Measurements from ENCODE around the gene ANKS1B.

- no peak for TF ChIP-seq ZNF23 (tag by site-specific recombination; IDR thresholded peaks at IDR 0.05; ENCODE audit: borderline replicate concordance)
- TF ChIP-seq, protein P1, sequence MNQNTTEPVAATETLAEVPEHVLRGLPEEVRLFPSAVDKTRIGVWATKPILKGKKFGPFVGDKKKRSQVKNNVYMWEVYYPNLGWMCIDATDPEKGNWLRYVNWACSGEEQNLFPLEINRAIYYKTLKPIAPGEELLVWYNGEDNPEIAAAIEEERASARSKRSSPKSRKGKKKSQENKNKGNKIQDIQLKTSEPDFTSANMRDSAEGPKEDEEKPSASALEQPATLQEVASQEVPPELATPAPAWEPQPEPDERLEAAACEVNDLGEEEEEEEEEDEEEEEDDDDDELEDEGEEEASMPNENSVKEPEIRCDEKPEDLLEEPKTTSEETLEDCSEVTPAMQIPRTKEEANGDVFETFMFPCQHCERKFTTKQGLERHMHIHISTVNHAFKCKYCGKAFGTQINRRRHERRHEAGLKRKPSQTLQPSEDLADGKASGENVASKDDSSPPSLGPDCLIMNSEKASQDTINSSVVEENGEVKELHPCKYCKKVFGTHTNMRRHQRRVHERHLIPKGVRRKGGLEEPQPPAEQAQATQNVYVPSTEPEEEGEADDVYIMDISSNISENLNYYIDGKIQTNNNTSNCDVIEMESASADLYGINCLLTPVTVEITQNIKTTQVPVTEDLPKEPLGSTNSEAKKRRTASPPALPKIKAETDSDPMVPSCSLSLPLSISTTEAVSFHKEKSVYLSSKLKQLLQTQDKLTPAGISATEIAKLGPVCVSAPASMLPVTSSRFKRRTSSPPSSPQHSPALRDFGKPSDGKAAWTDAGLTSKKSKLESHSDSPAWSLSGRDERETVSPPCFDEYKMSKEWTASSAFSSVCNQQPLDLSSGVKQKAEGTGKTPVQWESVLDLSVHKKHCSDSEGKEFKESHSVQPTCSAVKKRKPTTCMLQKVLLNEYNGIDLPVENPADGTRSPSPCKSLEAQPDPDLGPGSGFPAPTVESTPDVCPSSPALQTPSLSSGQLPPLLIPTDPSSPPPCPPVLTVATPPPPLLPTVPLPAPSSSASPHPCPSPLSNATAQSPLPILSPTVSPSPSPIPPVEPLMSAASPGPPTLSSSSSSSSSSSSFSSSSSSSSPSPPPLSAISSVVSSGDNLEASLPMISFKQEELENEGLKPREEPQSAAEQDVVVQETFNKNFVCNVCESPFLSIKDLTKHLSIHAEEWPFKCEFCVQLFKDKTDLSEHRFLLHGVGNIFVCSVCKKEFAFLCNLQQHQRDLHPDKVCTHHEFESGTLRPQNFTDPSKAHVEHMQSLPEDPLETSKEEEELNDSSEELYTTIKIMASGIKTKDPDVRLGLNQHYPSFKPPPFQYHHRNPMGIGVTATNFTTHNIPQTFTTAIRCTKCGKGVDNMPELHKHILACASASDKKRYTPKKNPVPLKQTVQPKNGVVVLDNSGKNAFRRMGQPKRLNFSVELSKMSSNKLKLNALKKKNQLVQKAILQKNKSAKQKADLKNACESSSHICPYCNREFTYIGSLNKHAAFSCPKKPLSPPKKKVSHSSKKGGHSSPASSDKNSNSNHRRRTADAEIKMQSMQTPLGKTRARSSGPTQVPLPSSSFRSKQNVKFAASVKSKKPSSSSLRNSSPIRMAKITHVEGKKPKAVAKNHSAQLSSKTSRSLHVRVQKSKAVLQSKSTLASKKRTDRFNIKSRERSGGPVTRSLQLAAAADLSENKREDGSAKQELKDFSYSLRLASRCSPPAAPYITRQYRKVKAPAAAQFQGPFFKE (tag by site-specific recombination; IDR thresholded peaks at IDR 0.05; ENCODE audit: borderline replicate concordance) = no peak
- no peak for TF ChIP-seq ZNF530 (tag by site-specific recombination; IDR thresholded peaks at IDR 0.05; ENCODE audit: low read depth)
- TF ChIP-seq, protein P2, sequence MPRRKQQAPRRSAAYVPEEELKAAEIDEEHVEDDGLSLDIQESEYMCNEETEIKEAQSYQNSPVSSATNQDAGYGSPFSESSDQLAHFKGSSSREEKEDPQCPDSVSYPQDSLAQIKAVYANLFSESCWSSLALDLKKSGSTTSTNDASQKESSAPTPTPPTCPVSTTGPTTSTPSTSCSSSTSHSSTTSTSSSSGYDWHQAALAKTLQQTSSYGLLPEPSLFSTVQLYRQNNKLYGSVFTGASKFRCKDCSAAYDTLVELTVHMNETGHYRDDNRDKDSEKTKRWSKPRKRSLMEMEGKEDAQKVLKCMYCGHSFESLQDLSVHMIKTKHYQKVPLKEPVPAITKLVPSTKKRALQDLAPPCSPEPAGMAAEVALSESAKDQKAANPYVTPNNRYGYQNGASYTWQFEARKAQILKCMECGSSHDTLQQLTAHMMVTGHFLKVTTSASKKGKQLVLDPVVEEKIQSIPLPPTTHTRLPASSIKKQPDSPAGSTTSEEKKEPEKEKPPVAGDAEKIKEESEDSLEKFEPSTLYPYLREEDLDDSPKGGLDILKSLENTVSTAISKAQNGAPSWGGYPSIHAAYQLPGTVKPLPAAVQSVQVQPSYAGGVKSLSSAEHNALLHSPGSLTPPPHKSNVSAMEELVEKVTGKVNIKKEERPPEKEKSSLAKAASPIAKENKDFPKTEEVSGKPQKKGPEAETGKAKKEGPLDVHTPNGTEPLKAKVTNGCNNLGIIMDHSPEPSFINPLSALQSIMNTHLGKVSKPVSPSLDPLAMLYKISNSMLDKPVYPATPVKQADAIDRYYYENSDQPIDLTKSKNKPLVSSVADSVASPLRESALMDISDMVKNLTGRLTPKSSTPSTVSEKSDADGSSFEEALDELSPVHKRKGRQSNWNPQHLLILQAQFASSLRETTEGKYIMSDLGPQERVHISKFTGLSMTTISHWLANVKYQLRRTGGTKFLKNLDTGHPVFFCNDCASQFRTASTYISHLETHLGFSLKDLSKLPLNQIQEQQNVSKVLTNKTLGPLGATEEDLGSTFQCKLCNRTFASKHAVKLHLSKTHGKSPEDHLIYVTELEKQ (tag by site-specific recombination; IDR thresholded peaks at IDR 0.05; ENCODE audit: borderline replicate concordance) = no peak
- TF ChIP-seq ZNF274 (IDR thresholded peaks at IDR 0.05; ENCODE audit: low read length) = no peak
- TF ChIP-seq ZNF274 (tag by site-specific recombination; IDR thresholded peaks at IDR 0.05; ENCODE audit: borderline replicate concordance) = no peak
- no peak for TF ChIP-seq CTCF (tag by site-specific recombination; IDR thresholded peaks at IDR 0.05)
- TF ChIP-seq ZNF140 (tag by site-specific recombination; IDR thresholded peaks at IDR 0.05) = no peak
- no peak for TF ChIP-seq ZNF221 (tag by site-specific recombination; IDR thresholded peaks at IDR 0.05; ENCODE audit: borderline replicate concordance)
Measured at GRCh38 chr12:99609455-99610181, 375.1 kb downstream of the ANKS1B start.

Data from HEK293 (cell line).